ENCODE results near the gene EIF4G1.
"Not testable (repeated sequence)": the region's sequence is repeated elsewhere in the genome, so short reads cannot be mapped to it uniquely, and the experiment has no call there.

EIF4G1 gene

GRCh38 chr3:184336547-184337398, 22.4 kb downstream of the EIF4G1 start:
- DNase-seq = peak; percentile 28

- no peak for DNase-seq
Measured at GRCh38 chr3:184337399-184337714, 23.0 kb downstream of the EIF4G1 start, which contains the start of gene FAM131A. Gene FAM131A, plus strand, starts transcription at chr3:184337600. Its CDS starts 31 bp downstream, at chr3:184337631.

- DNase-seq = no peak
Measured at GRCh38 chr3:184337981-184338380, 23.6 kb downstream of the EIF4G1 start.

- DNase-seq = peak; percentile 85
Measured at GRCh38 chr3:184338511-184338945, 24.1 kb downstream of the EIF4G1 start.

- DNase-seq = peak; percentile 42
Measured at GRCh38 chr3:184339001-184339400, 24.6 kb downstream of the EIF4G1 start.

- not testable (repeated sequence) for DNase-seq
Measured at GRCh38 chr3:184339451-184340135, 25.2 kb downstream of the EIF4G1 start.

- DNase-seq = peak; percentile 68
Measured at GRCh38 chr3:184341925-184342324, 27.5 kb downstream of the EIF4G1 start.

- no peak for DNase-seq
Measured at GRCh38 chr3:184343200-184343876, 28.9 kb downstream of the EIF4G1 start.

- no peak for DNase-seq
Measured at GRCh38 chr3:184344579-184345316, 30.3 kb downstream of the EIF4G1 start.

GRCh38 chr3:184345317-184346144, 31.1 kb downstream of the EIF4G1 start:
- DNase-seq = no peak

- DNase-seq = no peak
Measured at GRCh38 chr3:184346480-184347190, 32.2 kb downstream of the EIF4G1 start.

- no peak for DNase-seq
Measured at GRCh38 chr3:184347321-184348056, 33.1 kb downstream of the EIF4G1 start.

- DNase-seq = no peak
Measured at GRCh38 chr3:184348057-184348382, 33.6 kb downstream of the EIF4G1 start.

GRCh38 chr3:184349563-184350470, 35.4 kb downstream of the EIF4G1 start:
- no peak for DNase-seq

- DNase-seq = no peak
Measured at GRCh38 chr3:184350618-184351017, 36.2 kb downstream of the EIF4G1 start.

GRCh38 chr3:184351511-184352148, 37.2 kb downstream of the EIF4G1 start:
- no peak for DNase-seq

GRCh38 chr3:184352149-184352785, 37.9 kb downstream of the EIF4G1 start:
- DNase-seq = no peak

GRCh38 chr3:184352897-184353545, 38.6 kb downstream of the EIF4G1 start:
- DNase-seq = no peak

Measured in DMS79 (cell line).